ENCODE measurements around the gene TXNDC8.

- TF ChIP-seq ZFP30 (CRISPR knock-in tag; IDR thresholded peaks at IDR 0.05) (no peak), CREB5 (CRISPR knock-in tag; IDR thresholded peaks at IDR 0.05; ENCODE audit: low read depth) (no peak), CSDC2 (CRISPR knock-in tag; IDR thresholded peaks at IDR 0.05) (no peak), ESRRG (CRISPR knock-in tag; IDR thresholded peaks at IDR 0.05) (no peak), TOX (CRISPR knock-in tag; IDR thresholded peaks at IDR 0.05; ENCODE audit: borderline replicate concordance) (no peak), CSRNP3 (CRISPR knock-in tag; IDR thresholded peaks at IDR 0.05) (no peak), SNAI2 (CRISPR knock-in tag; IDR thresholded peaks at IDR 0.05) (no peak), ZFP3 (CRISPR knock-in tag; IDR thresholded peaks at IDR 0.05) (no peak), OSR1 (CRISPR knock-in tag; IDR thresholded peaks at IDR 0.05) (no peak), PATZ1 (CRISPR knock-in tag; IDR thresholded peaks at IDR 0.05; ENCODE audit: borderline replicate concordance) (no peak), ARNTL (CRISPR knock-in tag; IDR thresholded peaks at IDR 0.05; ENCODE audit: borderline replicate concordance, low read depth) (no peak)
Measured at GRCh38 chr9:110343551-110343950, 5.9 kb upstream of the TXNDC8 start.
